GM21737 (cell line): Measurements from ENCODE around the gene ISG20.

ENCODE experiments used
- ATAC-seq: cut with Tn5 transposase; IDR thresholded peaks from one replicate; pipeline ENCODE4 v1.9.1; 2021; ENCODE audit warnings: mild to moderate bottlenecking, moderate library complexity; ENCODE audit not compliant: unreplicated experiment

ISG20 gene

DNA sequence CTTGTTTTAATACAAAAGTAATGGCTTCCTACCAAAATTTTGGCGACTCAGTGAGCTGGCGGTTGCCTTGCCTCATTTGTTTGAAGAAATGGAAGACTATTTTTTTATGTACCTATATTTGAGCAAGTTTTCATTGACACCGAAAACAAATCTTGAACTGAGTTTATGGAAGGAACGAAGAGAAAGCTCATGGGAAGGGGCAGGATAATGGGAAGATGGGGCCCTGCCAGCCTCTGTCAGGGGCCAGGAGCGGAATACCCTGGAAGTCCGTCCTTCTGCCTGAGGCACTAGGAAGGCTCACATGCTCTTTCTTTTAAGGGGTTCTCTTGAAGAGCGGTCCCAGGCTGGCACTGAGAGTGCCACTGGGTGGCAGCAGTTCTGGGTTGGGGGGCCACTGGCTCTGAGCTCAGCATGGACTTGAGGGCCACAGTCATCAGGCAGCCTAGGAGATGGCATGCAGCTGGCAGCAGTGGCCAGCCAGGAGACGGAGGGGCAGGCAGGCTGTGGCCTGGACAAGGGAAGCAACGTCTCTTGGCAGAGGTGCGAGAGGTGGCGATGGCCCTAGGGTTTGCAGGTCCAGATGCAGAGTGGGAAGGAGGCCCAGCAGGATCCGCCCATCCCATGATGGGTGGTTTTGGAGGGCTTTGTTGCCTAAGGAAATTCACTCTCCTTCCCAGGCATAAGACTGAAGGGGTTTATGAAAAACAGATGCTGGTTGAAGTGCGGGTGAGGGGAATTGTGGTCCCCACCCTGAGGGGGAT lies 41.6 kb downstream of the ISG20 start:
- ATAC-seq: no peak

- ATAC-seq: no peak
These were observed 42.9 kb downstream of the ISG20 start for GRCh38 chr15:88681610-88682221.

DNA sequence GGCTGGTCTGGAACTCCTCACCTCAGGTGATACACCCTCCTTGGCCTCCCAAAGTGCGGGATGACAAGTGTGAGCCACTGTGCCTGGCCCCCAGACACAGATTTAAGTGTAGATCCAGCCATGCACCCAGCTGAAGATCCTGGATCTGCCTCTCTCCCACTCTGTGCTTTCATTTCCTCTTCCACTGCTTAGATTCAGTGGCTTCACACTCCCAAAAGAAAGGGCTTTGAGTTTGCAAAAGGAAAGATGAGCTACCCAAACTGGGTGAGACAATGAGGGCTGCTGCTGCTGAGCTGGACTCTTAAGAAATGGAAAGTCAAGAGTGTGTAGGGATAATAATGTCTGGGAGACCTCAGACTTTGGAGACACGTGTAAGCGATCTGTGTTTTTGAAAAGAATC lies 45.5 kb downstream of the ISG20 start:
- ATAC-seq: no peak

DNA sequence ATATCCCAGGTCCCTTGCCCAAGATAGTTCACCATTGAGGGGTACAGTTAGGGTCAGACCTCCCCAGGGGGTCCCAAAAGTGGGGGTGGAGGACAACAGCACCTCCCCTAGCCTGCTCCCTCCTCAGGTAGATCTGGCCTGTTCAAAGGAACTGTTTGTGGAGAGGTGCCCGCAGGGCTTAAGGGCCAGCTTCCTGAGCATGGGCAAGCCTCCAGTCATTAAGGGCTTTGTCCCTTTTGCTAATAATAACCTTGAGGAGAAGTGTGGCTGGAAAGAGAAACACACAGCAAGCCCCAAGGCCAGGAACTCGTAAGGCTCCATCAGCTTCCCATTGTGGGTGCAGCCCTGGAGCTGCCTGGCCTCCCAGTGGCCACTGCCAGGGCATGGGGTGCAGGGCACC lies 47.4 kb downstream of the ISG20 start:
- no peak for ATAC-seq

- no peak for ATAC-seq
These were observed 49.6 kb downstream of the ISG20 start for GRCh38 chr15:88688394-88688933.

DNA sequence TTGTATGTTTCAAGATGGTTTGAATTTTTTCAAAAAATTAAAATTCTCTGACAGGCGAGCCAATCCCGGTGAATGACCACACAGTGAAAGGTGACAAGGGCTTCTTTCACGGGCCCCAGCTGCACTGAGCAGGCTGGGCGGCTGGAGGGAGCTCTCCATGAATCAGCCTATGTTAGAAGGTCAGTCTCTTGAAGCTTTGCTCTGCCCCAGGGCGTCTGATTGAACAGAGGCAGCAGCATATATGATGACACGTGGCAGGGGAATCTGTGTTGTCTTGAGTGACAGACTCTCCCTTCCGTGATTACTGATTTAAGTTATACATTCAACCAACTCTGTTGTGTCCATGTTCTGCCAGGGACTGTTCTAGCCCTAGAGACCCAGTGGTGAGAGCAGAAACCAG lies 51.5 kb downstream of the ISG20 start:
- no peak for ATAC-seq

- ATAC-seq: no peak
These were observed 54.4 kb downstream of the ISG20 start for GRCh38 chr15:88693191-88693590.

GRCh38 chr15:88695101-88695500 lies 56.3 kb downstream of the ISG20 start:
- no peak for ATAC-seq

GRCh38 chr15:88695691-88696251 lies 57.0 kb downstream of the ISG20 start:
- no peak for ATAC-seq

DNA sequence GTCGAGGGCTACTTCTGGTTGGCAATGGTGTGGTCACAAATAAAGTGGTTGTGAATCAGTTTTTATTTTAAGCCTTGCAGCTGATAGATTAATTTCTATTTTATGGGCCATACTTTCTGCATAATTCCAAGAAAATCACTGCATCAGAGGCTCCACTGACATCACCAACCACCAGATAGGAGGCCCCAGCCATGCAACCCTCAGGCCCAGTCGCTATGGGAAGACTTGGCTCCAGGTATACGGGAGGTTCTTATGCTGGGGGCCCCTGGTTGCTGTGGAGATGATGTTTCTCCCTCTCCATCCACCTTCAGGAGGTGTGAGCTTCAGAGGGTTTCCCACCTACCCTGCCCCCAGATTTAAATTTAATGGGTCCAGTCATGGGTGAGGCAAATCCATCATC lies 57.4 kb downstream of the ISG20 start:
- ATAC-seq: no peak

- ATAC-seq: no peak
These were observed 58.5 kb downstream of the ISG20 start for GRCh38 chr15:88697276-88697675.

DNA sequence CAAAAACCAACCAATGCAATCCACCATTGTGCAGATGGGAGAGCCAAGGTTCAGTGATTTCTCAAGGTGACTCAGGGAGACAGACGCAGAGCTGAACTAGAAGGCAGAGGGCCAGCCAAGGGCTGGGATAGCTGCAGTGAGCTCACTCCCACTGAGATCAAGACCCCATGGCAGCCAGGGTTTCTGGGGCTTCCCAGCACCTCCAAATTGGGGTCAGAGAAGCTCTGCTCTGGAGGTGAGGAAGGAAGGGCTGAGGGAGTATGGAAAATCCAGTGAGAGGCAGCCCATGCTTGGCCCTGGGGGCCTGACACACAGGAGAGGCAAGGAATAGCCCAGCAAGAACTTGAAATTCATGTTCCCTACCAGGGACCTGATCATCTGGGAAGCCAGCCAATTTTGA lies 61.0 kb downstream of the ISG20 start:
- no peak for ATAC-seq

DNA sequence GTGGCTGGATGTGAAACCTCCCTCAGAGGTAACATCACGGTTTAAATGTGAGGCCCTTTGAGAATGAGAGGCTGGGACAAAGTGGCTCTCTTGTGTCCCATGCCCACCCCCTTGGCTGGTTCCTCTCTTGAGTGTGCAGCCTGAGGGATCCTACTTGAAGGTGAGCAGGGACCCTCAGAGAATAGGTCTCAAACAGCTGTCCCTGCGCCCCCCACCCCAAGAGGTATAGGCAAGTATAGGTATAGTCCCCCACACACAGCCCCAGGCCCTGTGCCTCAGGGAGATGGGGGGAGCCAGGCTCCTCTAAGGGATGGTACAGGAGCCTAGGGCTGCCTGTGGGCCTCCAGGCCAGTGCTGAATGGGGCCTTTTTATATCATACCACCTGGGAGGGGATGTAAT lies 61.9 kb downstream of the ISG20 start:
- ATAC-seq: no peak

- ATAC-seq: no peak
These were observed 62.8 kb downstream of the ISG20 start for GRCh38 chr15:88701561-88702095.

GRCh38 chr15:88702983-88703382 lies 64.2 kb downstream of the ISG20 start:
- ATAC-seq: no peak

DNA sequence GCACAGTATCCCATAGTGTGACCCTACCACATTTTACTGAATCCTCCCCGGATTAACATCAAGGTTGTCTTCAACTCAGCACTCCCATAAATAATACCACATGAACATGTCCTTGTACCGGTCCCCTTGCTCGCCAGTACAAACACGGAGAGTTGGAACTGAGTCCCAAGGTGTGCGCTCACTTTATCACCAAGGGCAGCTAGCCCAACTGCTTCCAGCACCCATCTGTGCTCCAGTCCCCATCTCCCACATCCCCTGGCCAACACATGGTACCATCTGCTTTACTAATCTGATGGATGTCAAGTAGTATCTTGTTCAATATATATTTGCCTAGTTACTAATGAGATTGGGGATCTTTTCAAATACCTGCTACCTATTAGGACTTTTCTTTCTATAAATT lies 64.7 kb downstream of the ISG20 start:
- no peak for ATAC-seq

- no peak for ATAC-seq
These were observed 66.3 kb downstream of the ISG20 start for GRCh38 chr15:88704791-88705768.

- ATAC-seq: no peak
These were observed 67.0 kb downstream of the ISG20 start for GRCh38 chr15:88705769-88706165.
